ENCODE data around the gene PERCC1. TPM values are rescaled to one million over a fixed set of nuclear protein-coding genes. Genes with fewer than 3 reads are reported as not detected.

Gene PERCC1
- total RNA-seq, 4 donors from 2014 or later, result not detected

DNA sequence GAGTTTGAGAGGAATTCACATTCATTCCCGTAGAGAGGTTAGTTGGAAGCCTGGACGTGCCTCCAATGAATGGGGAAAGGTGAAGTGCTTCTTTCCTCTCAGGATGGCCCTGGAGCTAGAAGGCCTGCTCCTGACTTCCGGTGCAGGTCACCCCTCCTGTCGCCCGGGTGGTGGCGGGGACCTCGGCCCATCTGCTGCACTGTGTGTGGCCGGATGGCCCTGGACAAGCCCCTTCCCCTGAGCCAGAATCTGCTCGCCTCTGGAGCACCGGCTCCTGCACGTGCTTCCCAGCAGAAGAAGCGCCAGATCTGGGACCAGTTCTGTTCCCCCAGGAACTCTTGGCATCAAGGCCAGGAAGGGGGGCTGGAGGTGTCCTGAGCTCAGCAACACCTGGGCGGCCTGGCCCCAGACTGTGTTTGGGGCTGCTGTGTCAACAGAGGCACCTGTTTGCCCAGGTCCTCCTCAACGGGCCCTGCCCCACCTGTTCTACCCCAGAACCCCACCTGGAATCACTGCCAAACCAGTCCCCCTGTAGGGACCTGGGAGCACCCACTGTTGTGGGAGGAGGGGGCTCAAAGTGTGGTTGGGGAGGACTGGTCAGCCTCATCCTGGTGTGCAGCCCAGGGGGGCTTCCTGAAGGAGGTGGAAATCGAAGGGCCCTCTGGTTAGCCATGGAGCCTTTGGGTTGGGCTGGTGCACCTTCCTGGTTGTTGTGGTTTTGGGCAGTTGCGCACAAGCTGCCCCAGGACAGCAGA is 5.1 kb upstream of the PERCC1 start:
- DNase-seq (ENCODE audit: low spot score in 2 of 2), result no peak
- H3K4me3 ChIP-seq (ENCODE audit: low read depth, poor library complexity, severe bottlenecking), result no peak overlapping the region
- TF ChIP-seq, protein P1, sequence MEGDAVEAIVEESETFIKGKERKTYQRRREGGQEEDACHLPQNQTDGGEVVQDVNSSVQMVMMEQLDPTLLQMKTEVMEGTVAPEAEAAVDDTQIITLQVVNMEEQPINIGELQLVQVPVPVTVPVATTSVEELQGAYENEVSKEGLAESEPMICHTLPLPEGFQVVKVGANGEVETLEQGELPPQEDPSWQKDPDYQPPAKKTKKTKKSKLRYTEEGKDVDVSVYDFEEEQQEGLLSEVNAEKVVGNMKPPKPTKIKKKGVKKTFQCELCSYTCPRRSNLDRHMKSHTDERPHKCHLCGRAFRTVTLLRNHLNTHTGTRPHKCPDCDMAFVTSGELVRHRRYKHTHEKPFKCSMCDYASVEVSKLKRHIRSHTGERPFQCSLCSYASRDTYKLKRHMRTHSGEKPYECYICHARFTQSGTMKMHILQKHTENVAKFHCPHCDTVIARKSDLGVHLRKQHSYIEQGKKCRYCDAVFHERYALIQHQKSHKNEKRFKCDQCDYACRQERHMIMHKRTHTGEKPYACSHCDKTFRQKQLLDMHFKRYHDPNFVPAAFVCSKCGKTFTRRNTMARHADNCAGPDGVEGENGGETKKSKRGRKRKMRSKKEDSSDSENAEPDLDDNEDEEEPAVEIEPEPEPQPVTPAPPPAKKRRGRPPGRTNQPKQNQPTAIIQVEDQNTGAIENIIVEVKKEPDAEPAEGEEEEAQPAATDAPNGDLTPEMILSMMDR (IDR thresholded peaks at IDR 0.05), result no peak
- TF ChIP-seq POLR2A (IDR thresholded peaks at IDR 0.05), result no peak
- 82 to 90% methylated on average over 13 to 15 of the region's 16 CpGs for whole genome bisulfite sequencing, 2 donors
- intact Hi-C loops (cut with DNase I; ENCODE audit: low total_unique reads), result no loop called here

DNA sequence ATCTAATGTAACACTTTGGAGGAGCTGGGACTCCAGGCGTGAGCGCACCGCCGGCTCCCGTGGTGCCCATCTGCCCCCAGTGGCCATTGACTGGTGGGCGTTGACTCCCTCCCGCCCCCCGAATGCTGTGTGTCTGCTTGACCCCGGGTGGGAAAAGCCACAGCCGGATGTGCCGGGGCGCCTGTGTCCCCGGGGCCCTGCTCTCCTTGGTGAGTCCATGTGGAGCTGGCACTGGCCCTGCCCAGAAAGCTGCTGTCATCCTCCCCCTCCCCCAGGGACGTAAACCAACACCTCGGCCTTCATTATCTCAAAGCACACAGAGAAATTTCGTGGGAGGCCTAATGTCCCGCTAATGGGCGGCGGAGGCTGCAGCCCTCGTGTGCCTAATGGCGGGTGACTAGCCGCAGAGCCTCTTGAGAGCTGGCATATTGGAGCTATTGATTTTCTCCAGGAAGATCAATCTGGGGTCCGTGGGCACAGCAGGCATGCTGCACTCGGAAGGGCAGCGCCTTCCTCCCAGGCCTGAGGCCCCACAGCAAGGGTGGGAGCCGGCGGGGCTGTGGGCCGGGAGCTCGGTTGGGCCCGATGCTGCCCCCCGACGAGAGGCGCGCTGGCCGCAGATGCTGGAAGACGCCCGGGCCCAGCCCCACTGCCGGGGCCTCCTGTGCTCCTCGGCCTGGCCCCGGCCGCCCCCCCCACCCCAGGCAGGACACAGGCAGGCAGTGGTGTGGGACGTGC is 4.0 kb upstream of the PERCC1 start:
- DNase-seq (ENCODE audit: low spot score in 2 of 2), result no peak
- no peak for TF ChIP-seq POLR2A (IDR thresholded peaks at IDR 0.05)
- TF ChIP-seq, protein P1 (IDR thresholded peaks at IDR 0.05), result no peak
- intact Hi-C loops (cut with DNase I; ENCODE audit: low total_unique reads), result no loop called here
- no peak overlapping the region for H3K4me3 ChIP-seq (ENCODE audit: low read depth, poor library complexity, severe bottlenecking)
- 83 to 87% methylated on average over 28 to 39 of the region's 42 CpGs for WGBS, 2 donors

DNA sequence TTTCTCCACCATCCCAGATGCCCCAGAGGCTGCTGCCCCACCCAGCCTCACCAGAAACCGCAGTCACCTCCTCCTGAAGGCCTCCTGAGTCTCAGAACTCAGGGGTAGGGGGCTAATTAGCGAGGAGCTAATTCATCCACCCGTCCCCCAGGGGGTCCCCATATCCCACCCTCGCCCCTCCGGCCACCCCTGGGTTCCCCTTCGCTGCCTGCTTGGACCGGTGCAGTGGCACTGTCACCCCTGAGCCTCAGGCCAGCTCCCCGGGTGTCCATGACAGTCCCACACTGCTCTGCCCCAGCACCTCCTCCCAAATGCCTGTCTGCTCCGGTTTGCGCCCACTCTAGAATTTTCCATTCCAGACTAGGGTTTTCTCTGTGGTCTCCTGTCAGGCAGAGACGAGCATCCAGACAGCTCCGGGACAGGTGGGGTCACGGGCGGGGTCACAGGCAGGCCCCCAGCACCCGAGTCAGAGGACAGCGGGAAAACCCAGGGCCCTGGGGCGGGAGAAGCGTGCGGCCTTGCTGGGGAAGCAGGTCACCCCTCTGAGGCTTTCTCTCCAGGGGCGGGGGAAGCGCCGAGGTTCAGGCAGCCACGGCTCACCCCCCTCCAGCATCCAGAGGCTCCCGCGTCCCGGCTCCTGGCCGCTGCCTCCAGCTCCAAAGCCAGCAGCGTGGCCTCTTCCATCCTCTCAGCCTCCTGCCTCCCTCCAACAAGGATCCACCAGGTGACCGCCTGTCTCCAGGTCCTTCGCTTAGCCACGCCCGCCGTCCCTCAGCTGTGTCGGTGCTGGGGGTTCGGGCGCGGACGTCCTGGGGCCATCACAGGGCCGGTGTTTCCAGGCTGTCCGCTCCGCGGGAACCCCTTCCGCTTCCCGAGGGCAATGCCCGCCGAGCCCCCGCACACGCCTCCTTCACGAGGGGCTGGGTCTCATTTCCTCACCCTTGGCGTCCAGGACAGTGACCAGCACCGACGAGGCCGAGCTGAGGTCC is 3.1 kb upstream of the PERCC1 start:
- H3K4me3 ChIP-seq (ENCODE audit: low read depth, poor library complexity, severe bottlenecking), result no peak overlapping the region
- WGBS, 2 donors, result 70 to 82% methylated on average over 45 to 53 of the region's 53 CpGs
- TF ChIP-seq POLR2A (IDR thresholded peaks at IDR 0.05), result no peak
- no peak for DNase-seq (ENCODE audit: low spot score in 2 of 2)
- intact Hi-C loops (cut with DNase I; ENCODE audit: low total_unique reads), result no loop called here

DNA sequence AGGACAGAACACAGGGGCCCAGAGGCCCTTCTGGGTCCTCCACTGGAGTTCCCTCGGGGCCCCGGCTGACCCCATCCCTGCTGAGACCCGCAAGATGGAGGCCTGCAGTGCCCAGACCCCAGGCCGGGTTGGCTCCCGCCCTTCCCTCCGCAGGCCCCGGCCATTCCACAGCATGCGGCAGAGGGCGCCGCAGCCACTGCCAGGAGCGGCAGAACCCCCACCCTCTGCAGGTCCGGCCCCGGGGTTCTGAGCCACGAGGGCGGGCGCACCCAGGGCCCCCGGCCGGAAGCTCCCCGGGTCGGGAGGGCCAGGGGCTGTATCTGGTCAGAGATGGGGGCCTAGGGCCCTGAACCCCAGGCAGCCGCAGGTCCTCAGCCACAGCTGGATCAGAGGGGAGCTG is 2.4 kb upstream of the PERCC1 start:
- TF ChIP-seq POLR2A (IDR thresholded peaks at IDR 0.05), result no peak
- TF ChIP-seq, protein P1 (IDR thresholded peaks at IDR 0.05), result no peak
- intact Hi-C loops (cut with DNase I; ENCODE audit: low total_unique reads), result no loop called here
- 18 to 80% methylated on average over 1 to 21 of the region's 21 CpGs for WGBS, 2 donors
- no peak for DNase-seq (ENCODE audit: low spot score in 2 of 2)
- no peak overlapping the region for H3K4me3 ChIP-seq (ENCODE audit: low read depth, poor library complexity, severe bottlenecking)

DNA sequence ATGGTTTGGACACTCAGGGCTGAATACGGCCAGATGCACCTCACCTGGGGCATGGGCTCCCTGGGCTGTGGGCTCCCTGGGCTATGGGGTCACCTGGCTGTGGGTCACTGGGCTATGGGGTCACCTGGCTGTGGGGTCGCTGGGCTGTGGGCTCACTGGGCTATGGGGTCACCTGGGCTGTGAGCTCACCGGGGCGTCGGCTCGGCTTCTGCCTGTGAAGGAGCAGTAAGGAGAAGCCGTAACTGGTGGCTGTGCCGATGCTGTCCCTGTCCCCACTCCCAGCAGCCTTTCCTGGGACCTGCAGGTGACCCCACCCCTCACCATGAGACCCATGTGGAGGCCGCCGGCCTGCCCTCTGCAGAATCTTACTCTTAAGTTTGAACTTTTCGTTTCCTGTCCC is 1.9 kb upstream of the PERCC1 start:
- no peak for DNase-seq (ENCODE audit: low spot score in 2 of 2)
- intact Hi-C loops (cut with DNase I; ENCODE audit: low total_unique reads), result no loop called here
- H3K4me3 ChIP-seq (ENCODE audit: low read depth, poor library complexity, severe bottlenecking), result no peak overlapping the region
- 66 to 85% methylated on average over 9 to 10 of the region's 11 CpGs for WGBS, 2 donors
- TF ChIP-seq, protein P1 (IDR thresholded peaks at IDR 0.05), result no peak
- TF ChIP-seq POLR2A (IDR thresholded peaks at IDR 0.05), result no peak

All from lower leg skin (tissue), 4 donors.